ENCODE measurements around the gene PRAME. TPM values are rescaled to one million over a fixed set of nuclear protein-coding genes. Genes with fewer than 3 reads are reported as not detected.

Gene PRAME
- total and polyA plus RNA-seq, 10 of the 15 experiments (the other 5 are each of a cell fraction or from before 2014, with no cell fraction given): 0.40 to 2.5 (median 0.65) TPM

GRCh38 chr22:22546490-22546889, 12.6 kb downstream of the PRAME start (continued):
- TF ChIP-seq IRF5 (IDR thresholded peaks at IDR 0.05; ENCODE audit: borderline replicate concordance): no peak

- DNase-seq (ENCODE audit: low read depth, low spot score) (no peak), FAIRE-seq (no peak), ATAC-seq (no peak)
- Histone ChIP-seq H3K27ac (ENCODE audit: control insufficient read depth, insufficient read depth) (no peak overlapping the region), H3K4me3 (no peak overlapping the region), H3K79me2 (ENCODE audit: control insufficient read depth, insufficient read depth, low read length) (no peaks in the 10 kb centered on the region), H3K4me1 (ENCODE audit: control insufficient read depth, insufficient read depth, low read length) (no peaks in the 10 kb centered on the region), H3K27me3 (replicated peaks in 1 of 2; ENCODE audit: control insufficient read depth in 2 of 2, insufficient read depth in 2 of 2, low read length in 1 of 2) (no peaks in the 10 kb centered on the region), H3K9me3 (replicated peaks; ENCODE audit: control insufficient read depth, insufficient read depth, low read length) (no peaks in the 10 kb centered on the region), H3K36me3 (ENCODE audit: control insufficient read depth in 2 of 2, insufficient read depth in 2 of 2, low read length in 1 of 2) (no peaks in the 10 kb centered on the region), H3K4me2 (ENCODE audit: control insufficient read depth, insufficient read depth) (no peak overlapping the region), H4K20me1 (ENCODE audit: control insufficient read depth, insufficient read depth) (no peaks in the 10 kb centered on the region), H2AFZ (ENCODE audit: control insufficient read depth, low read depth, low read length) (no peak overlapping the region), H3K9ac (ENCODE audit: control insufficient read depth, insufficient read depth, low read length) (no peak overlapping the region)
- WGBS (ENCODE audit: insufficient coverage, insufficient replicate concordance, low lambda C conversion rate, missing lambda C conversion rate): 43% methylated on average over 2 of the region's 2 CpGs
- no TSS peak for BruUV-seq (replicated peaks)
- intact Hi-C loops (cut with micrococcal nuclease; ENCODE audit: unreplicated experiment): no loop called here
- RAD21 ChIA-PET (ENCODE audit: unreplicated experiment): interaction anchor here (1.2 kb wide), 1 partner anchor 81 kb away, joined by 4 read pairs; no protein-coding TSS in a partner anchor
- TF ChIP-seq MTA3 (IDR thresholded peaks at IDR 0.05; ENCODE audit: borderline replicate concordance, low read length) (no peak), ATF7 (IDR thresholded peaks at IDR 0.05; ENCODE audit: low read depth) (no peak), ETV6 (conservative IDR thresholded peaks at IDR 0.05 in 1 of 2, IDR thresholded peaks at IDR 0.05 in 1 of 2; ENCODE audit: borderline replicate concordance in 1 of 2, low read depth in 1 of 2) (no peak), ZBTB4 (CRISPR knock-in tag; IDR thresholded peaks at IDR 0.05) (no peak), RAD51 (IDR thresholded peaks at IDR 0.05) (no peak), ELK1 (IDR thresholded peaks at IDR 0.05; ENCODE audit: low read depth, low read length) (no peak), SKIL (IDR thresholded peaks at IDR 0.05; ENCODE audit: low read depth, poor library complexity, severe bottlenecking) (no peak), SIN3A (IDR thresholded peaks at IDR 0.05; ENCODE audit: low read depth, low read length) (no peak), TCF3 (IDR thresholded peaks at IDR 0.05; ENCODE audit: borderline replicate concordance, insufficient read depth, low read depth, low read length) (no peak), DPF2 (IDR thresholded peaks at IDR 0.05) (no peak)
- CTCF ChIA-PET: interaction anchor here (0.7 kb wide), 1 partner anchor 82 kb away, joined by 3 read pairs; no protein-coding TSS in a partner anchor
- in situ Hi-C loops (cut with MboI): no loop called here
- POLR2A ChIA-PET: interaction anchor here (0.7 kb wide), 1 partner anchor 242 kb away, joined by 5 read pairs; no protein-coding TSS in a partner anchor
- SMC1A ChIA-PET (ENCODE audit: uncharacterized antibody, unreplicated experiment): interaction anchor here (0.6 kb wide), 1 partner anchor 23 kb away, joined by 3 read pairs; no protein-coding TSS in a partner anchor
Measured at GRCh38 chr22:22545084-22545483, 14.0 kb downstream of the PRAME start.

All from GM12878 (cell line).